ENCODE results near the gene SMAD3. TPM values are rescaled to one million over a fixed set of nuclear protein-coding genes. Genes with fewer than 3 reads are reported as not detected.

Gene SMAD3
- total and polyA plus RNA-seq, 2 of the 8 experiments (the other 6 are each of a cell fraction or from before 2014, with no cell fraction given) = 10.1 to 12.4 TPM

- Histone ChIP-seq H3K56ac (replicated peaks; ENCODE audit: insufficient read length, low read depth, low read length) (no peak overlapping the region), H3K79me2 (ENCODE audit: control insufficient read depth in 1 of 2, insufficient read depth in 2 of 2, low read length in 2 of 2) (no peaks in the 10 kb centered on the region), H2AFZ (ENCODE audit: low read length) (no peak overlapping the region), H3K4me3 (ENCODE audit: extremely low read depth in 1 of 4, insufficient read depth in 2 of 4, low read depth in 3 of 4, low read length in 4 of 4) (no peak overlapping the region), H3K27me3 (replicated peaks in 1 of 4; ENCODE audit: control insufficient read depth in 3 of 4, extremely low read depth in 1 of 4, insufficient read depth in 3 of 4, low read length in 3 of 4) (no peaks in the 10 kb centered on the region), H3K23me2 (ENCODE audit: low read depth, low read length) (no peaks in the 10 kb centered on the region), H3K9me3 (ENCODE audit: insufficient read depth in 2 of 2, low read depth in 1 of 2, low read length in 1 of 2) (no peaks in the 10 kb centered on the region; a peak in 1 of 4 replicates), H4K8ac (ENCODE audit: extremely low read depth, insufficient read depth, low read length) (no peak overlapping the region), H4K20me1 (replicated peaks in 1 of 2; ENCODE audit: control insufficient read depth in 1 of 2, insufficient read depth in 2 of 2, low read length in 2 of 2) (peaks cover 0 to 2% of the 10 kb centered on the region in 2 experiments), H3K14ac (ENCODE audit: insufficient read length) (no peak overlapping the region), H2BK15ac (ENCODE audit: low read length) (no peak overlapping the region), H3K36me3 (ENCODE audit: control insufficient read depth in 2 of 4, insufficient read depth in 4 of 4, low read length in 3 of 4) (no peaks in the 10 kb centered on the region), H2AK5ac (ENCODE audit: low read depth, low read length) (no peak overlapping the region), H2BK5ac (ENCODE audit: low read depth, low read length) (no peak overlapping the region), H2BK20ac (ENCODE audit: low read length) (no peak overlapping the region), H3K23ac (ENCODE audit: insufficient read length) (no peak overlapping the region), H3K18ac (ENCODE audit: extremely low read depth, low read length) (no peak overlapping the region), H3K4ac (replicated peaks; ENCODE audit: insufficient read length, low read depth, low read length) (no peak overlapping the region), H2BK120ac (replicated peaks; ENCODE audit: low read depth, low read length) (no peak overlapping the region), H4K91ac (replicated peaks; ENCODE audit: insufficient read length, low read length) (no peak overlapping the region), H3K9ac (replicated peaks in 1 of 4; ENCODE audit: extremely low read depth in 1 of 4, low read depth in 3 of 4, low read length in 3 of 4) (no peak overlapping the region), H3K79me1 (ENCODE audit: low read depth, low read length) (no peaks in the 10 kb centered on the region), H3K4me2 (ENCODE audit: insufficient read depth in 1 of 2, low read depth in 2 of 2, low read length in 2 of 2) (no peak overlapping the region), H3K4me1 (replicated peaks in 1 of 4; ENCODE audit: control insufficient read depth in 3 of 4, insufficient read depth in 4 of 4, low read length in 3 of 4) (peaks cover 0 to 2% (median 0%) of the 10 kb centered on the region in 4 experiments; a peak in 3 of 7 replicates), H3K27ac (ENCODE audit: low read depth, low read length) (no peak overlapping the region), H4K5ac (ENCODE audit: insufficient read length, low read depth, low read length) (no peak overlapping the region), H2BK12ac (ENCODE audit: low read depth, low read length) (peak overlapping the region; percentile 65)
- POLR2A ChIA-PET (ENCODE audit: partially characterized antibody) = interaction anchor here (1.0 to 1.4 kb wide), 2 partner anchors 9 to 88 kb away, joined by 3 read pairs; no protein-coding TSS in a partner anchor
- 100% methylated on average over 2 of the region's 2 CpGs; no CpG with 5 or more reads in 1 of the 2 experiments for WGBS, 2 experiments (ENCODE audit: extremely low coverage in 1 of 2, insufficient coverage in 1 of 2, insufficient read length in 1 of 2, insufficient replicate concordance in 2 of 2, low coverage in 1 of 2, low lambda C conversion rate in 2 of 2, missing lambda C conversion rate in 1 of 2)
- DNase-seq (ENCODE audit: low read depth in 1 of 2, low spot score in 2 of 2) (no peak), FAIRE-seq (no peak)
- CTCF ChIA-PET (ENCODE audit: partially characterized antibody) = interaction anchor here (0.9 to 1.3 kb wide), 3 partner anchors 11 to 704 kb away, joined by 3 to 4 read pairs (median 4); no protein-coding TSS in a partner anchor
- TF ChIP-seq CBX8 (IDR thresholded peaks at IDR 0.05; ENCODE audit: borderline replicate concordance, low read depth, low read length) = no peak
- no peak for TF ChIP-seq POU5F1 (IDR thresholded peaks at IDR 0.05; ENCODE audit: low read depth, low read length)
- TF ChIP-seq NRF1 (IDR thresholded peaks at IDR 0.05; ENCODE audit: low read depth, low read length) = no peak
- no peak for TF ChIP-seq KDM1A (IDR thresholded peaks at IDR 0.05; ENCODE audit: borderline replicate concordance, low read length)
- no peak for TF ChIP-seq CREB1 (IDR thresholded peaks at IDR 0.05)
Measured at GRCh38 chr15:67116742-67117141, 51.3 kb downstream of the SMAD3 start.

Measured in H1 (cell line).